ENCODE results near the gene C11orf16.

GRCh38 chr11:8886322-8886721, 46.4 kb downstream of the C11orf16 start:
- no peak for TF ChIP-seq YY1 (tag by site-specific recombination; IDR thresholded peaks at IDR 0.05)
- no peak for TF ChIP-seq ZBTB21 (tag by site-specific recombination; IDR thresholded peaks at IDR 0.05)
- TF ChIP-seq, protein P1, sequence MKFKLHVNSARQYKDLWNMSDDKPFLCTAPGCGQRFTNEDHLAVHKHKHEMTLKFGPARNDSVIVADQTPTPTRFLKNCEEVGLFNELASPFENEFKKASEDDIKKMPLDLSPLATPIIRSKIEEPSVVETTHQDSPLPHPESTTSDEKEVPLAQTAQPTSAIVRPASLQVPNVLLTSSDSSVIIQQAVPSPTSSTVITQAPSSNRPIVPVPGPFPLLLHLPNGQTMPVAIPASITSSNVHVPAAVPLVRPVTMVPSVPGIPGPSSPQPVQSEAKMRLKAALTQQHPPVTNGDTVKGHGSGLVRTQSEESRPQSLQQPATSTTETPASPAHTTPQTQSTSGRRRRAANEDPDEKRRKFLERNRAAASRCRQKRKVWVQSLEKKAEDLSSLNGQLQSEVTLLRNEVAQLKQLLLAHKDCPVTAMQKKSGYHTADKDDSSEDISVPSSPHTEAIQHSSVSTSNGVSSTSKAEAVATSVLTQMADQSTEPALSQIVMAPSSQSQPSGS (tag by site-specific recombination; IDR thresholded peaks at IDR 0.05; ENCODE audit: low read depth) = no peak
- TF ChIP-seq, protein P2, sequence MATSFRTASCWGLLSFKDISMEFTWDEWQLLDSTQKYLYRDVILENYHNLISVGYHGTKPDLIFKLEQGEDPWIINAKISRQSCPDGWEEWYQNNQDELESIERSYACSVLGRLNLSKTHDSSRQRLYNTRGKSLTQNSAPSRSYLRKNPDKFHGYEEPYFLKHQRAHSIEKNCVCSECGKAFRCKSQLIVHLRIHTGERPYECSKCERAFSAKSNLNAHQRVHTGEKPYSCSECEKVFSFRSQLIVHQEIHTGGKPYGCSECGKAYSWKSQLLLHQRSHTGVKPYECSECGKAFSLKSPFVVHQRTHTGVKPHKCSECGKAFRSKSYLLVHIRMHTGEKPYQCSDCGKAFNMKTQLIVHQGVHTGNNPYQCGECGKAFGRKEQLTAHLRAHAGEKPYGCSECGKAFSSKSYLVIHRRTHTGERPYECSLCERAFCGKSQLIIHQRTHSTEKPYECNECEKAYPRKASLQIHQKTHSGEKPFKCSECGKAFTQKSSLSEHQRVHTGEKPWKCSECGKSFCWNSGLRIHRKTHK (tag by site-specific recombination; IDR thresholded peaks at IDR 0.05) = no peak

Data from HEK293 (cell line).